ENCODE data around the gene TRMT2B.

Gene TRMT2B

DNA sequence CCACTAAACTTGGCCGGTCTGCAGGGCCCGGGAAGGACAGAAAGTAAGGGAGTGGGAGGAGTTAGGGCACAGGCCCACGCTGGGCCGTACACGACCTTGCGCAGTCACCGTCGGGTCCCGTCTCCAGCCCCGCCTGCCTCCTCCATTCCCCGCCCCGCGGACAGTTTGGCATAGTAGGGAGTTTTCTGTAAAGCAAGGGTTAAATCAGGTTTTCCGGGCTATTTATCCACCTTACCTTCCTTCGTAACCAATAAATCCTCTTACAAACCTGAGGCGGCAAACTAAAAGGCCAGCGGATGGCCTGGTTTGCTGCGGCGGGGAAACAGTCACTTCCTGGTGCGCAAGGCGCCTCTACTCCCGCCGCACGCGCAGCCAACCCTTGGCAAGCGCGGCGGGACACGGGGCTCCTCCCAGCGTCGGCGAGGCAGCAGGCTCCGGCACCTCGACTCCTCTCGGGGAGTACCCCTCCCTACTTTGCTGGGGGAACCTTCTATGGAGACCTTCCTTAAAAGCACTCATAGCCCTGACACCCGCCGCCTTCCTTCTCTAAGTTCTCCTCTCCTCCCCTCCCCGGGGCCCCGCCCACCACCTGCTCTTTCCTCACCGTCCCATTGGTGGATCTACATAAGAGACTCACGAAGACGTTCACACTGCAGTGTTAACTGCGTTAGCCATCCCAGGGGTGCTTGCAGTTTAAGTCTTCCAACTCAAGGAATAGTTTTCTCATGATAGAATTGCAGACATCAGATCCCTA, at the start of gene TRMT2B (continued):
- no peak for TF ChIP-seq TRIM28 (IDR thresholded peaks at IDR 0.05; ENCODE audit: borderline replicate concordance, low read length)
- no peak for TF ChIP-seq GLIS2 (tag by site-specific recombination; IDR thresholded peaks at IDR 0.05)
- TF ChIP-seq ZNF416 (tag by site-specific recombination; IDR thresholded peaks at IDR 0.05), result no peak
- no peak for TF ChIP-seq ZNF146 (tag by site-specific recombination; IDR thresholded peaks at IDR 0.05)
- no peak for TF ChIP-seq ZNF701 (tag by site-specific recombination; IDR thresholded peaks at IDR 0.05)
- no peak for TF ChIP-seq ZNF112 (tag by site-specific recombination; IDR thresholded peaks at IDR 0.05)
- TF ChIP-seq YY2 (tag by site-specific recombination; IDR thresholded peaks at IDR 0.05), result no peak
- TF ChIP-seq ZNF843 (tag by site-specific recombination; IDR thresholded peaks at IDR 0.05), result no peak
- peak; percentile 50 for TF ChIP-seq FEZF1 (tag by site-specific recombination; IDR thresholded peaks at IDR 0.05)
- peak; percentile 86 for TF ChIP-seq ZNF335 (tag by site-specific recombination; conservative IDR thresholded peaks at IDR 0.05)
- TF ChIP-seq PRDM10 (tag by site-specific recombination; IDR thresholded peaks at IDR 0.05), result peak; percentile 62
- peak; percentile 45 for TF ChIP-seq ZIC2 (tag by site-specific recombination; IDR thresholded peaks at IDR 0.05)
- TF ChIP-seq, protein P1, sequence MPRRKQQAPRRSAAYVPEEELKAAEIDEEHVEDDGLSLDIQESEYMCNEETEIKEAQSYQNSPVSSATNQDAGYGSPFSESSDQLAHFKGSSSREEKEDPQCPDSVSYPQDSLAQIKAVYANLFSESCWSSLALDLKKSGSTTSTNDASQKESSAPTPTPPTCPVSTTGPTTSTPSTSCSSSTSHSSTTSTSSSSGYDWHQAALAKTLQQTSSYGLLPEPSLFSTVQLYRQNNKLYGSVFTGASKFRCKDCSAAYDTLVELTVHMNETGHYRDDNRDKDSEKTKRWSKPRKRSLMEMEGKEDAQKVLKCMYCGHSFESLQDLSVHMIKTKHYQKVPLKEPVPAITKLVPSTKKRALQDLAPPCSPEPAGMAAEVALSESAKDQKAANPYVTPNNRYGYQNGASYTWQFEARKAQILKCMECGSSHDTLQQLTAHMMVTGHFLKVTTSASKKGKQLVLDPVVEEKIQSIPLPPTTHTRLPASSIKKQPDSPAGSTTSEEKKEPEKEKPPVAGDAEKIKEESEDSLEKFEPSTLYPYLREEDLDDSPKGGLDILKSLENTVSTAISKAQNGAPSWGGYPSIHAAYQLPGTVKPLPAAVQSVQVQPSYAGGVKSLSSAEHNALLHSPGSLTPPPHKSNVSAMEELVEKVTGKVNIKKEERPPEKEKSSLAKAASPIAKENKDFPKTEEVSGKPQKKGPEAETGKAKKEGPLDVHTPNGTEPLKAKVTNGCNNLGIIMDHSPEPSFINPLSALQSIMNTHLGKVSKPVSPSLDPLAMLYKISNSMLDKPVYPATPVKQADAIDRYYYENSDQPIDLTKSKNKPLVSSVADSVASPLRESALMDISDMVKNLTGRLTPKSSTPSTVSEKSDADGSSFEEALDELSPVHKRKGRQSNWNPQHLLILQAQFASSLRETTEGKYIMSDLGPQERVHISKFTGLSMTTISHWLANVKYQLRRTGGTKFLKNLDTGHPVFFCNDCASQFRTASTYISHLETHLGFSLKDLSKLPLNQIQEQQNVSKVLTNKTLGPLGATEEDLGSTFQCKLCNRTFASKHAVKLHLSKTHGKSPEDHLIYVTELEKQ (tag by site-specific recombination; IDR thresholded peaks at IDR 0.05; ENCODE audit: borderline replicate concordance), result no peak
- TF ChIP-seq ZNF621 (tag by site-specific recombination; IDR thresholded peaks at IDR 0.05), result no peak
- TF ChIP-seq ZFP69B (tag by site-specific recombination; IDR thresholded peaks at IDR 0.05), result 0 out of 2 replicates have a peak, but pooled peaks have one; percentile 27
- no peak for TF ChIP-seq ZNF514 (tag by site-specific recombination; IDR thresholded peaks at IDR 0.05)
- TF ChIP-seq ZBTB20 (tag by site-specific recombination; IDR thresholded peaks at IDR 0.05), result peak; percentile 58; the same call in 1 of the 2 replicates
- TF ChIP-seq SALL2 (tag by site-specific recombination; IDR thresholded peaks at IDR 0.05; ENCODE audit: borderline replicate concordance), result no peak
- TF ChIP-seq ZNF311 (tag by site-specific recombination; IDR thresholded peaks at IDR 0.05; ENCODE audit: borderline replicate concordance), result no peak
- no peak for TF ChIP-seq ZNF610 (tag by site-specific recombination; IDR thresholded peaks at IDR 0.05; ENCODE audit: borderline replicate concordance)
- TF ChIP-seq ZSCAN18 (tag by site-specific recombination; IDR thresholded peaks at IDR 0.05), result no peak
- TF ChIP-seq REST (tag by site-specific recombination; IDR thresholded peaks at IDR 0.05), result no peak
- no peak; the same call in 1 of the 2 replicates for TF ChIP-seq KLF16 (tag by site-specific recombination; IDR thresholded peaks at IDR 0.05)
- no peak for TF ChIP-seq ZFP41 (tag by site-specific recombination; IDR thresholded peaks at IDR 0.05; ENCODE audit: borderline replicate concordance)
- no peak for TF ChIP-seq ZNF48 (tag by site-specific recombination; IDR thresholded peaks at IDR 0.05)
- no peak for TF ChIP-seq ZNF776 (tag by site-specific recombination; IDR thresholded peaks at IDR 0.05; ENCODE audit: borderline replicate concordance)
- 0 out of 2 replicates have a peak, but pooled peaks have one; percentile 36 for TF ChIP-seq SP7 (tag by site-specific recombination; IDR thresholded peaks at IDR 0.05)
- TF ChIP-seq ZBTB1 (tag by site-specific recombination; IDR thresholded peaks at IDR 0.05), result no peak

Data from HEK293 (cell line).